H1 (cell line): ENCODE measurements around the gene IKZF5. TPM values are rescaled to one million over a fixed set of nuclear protein-coding genes. Genes with fewer than 3 reads are reported as not detected.

Source experiments
- CTCF ChIA-PET: fragments of 300-600 bp; sonication (Branson Sonifier 250); formaldehyde crosslinking; loops from one replicate; lab custom pipeline; 2021; ENCODE audit not compliant: partially characterized antibody; lab: Charles Lee
- POLR2A ChIA-PET: fragments of 300-600 bp; sonication (Branson Sonifier 250); formaldehyde crosslinking; loops from one replicate; lab custom pipeline; 2021; ENCODE audit warnings: inconsistent platforms; ENCODE audit not compliant: partially characterized antibody; lab: Charles Lee
- DNase-seq, 2 experiments: peaks; one replicate each; pipeline versions ENCODE4 v3.0.0 to v3.0.0-alpha.2; 2010 to 2022; ENCODE audit warnings: low spot score in 2 of 2, low read depth in 1 of 2, mixed read lengths in 1 of 2
- FAIRE-seq: peaks from 2 replicates; lab custom pipeline; 2011; peaks lifted over from hg19 to GRCh38; lab: Jason Lieb, UNC
- H2AFZ ChIP-seq: 2 replicates; pipeline ENCODE4 v1.8.1; 2012; ENCODE audit warnings: low read length, inconsistent platforms
- H2AK5ac ChIP-seq: 2 replicates; pipeline ENCODE4 v1.6.1; 2013; ENCODE audit warnings: low read depth, low read length
- H2BK120ac ChIP-seq: replicated peaks from 2 replicates; pipeline ENCODE3; 2013; ENCODE audit warnings: low read depth, low read length, inconsistent platforms
- H2BK12ac ChIP-seq: 2 replicates; pipeline ENCODE4 v1.6.1; 2013; ENCODE audit warnings: low read depth, low read length
- H2BK15ac ChIP-seq: 2 replicates; pipeline ENCODE4 v1.6.1; 2013; ENCODE audit warnings: low read length
- H2BK20ac ChIP-seq: 2 replicates; pipeline ENCODE4 v1.6.1; 2013; ENCODE audit warnings: low read length
- H2BK5ac ChIP-seq: 2 replicates; pipeline ENCODE4 v1.6.1; 2013; ENCODE audit warnings: low read depth, low read length
- H3K14ac ChIP-seq: 2 replicates; pipeline ENCODE4 v1.6.1; 2013; ENCODE audit warnings: inconsistent platforms; ENCODE audit not compliant: insufficient read length
- H3K18ac ChIP-seq: 2 replicates; pipeline ENCODE4 v1.6.1; 2013; ENCODE audit warnings: low read length; ENCODE audit errors: extremely low read depth
- H3K23ac ChIP-seq: 2 replicates; pipeline ENCODE4 v1.6.1; 2013; ENCODE audit warnings: inconsistent platforms; ENCODE audit not compliant: insufficient read length
- H3K23me2 ChIP-seq: 2 replicates; pipeline ENCODE4 v1.6.1; 2013; ENCODE audit warnings: low read depth, low read length
- H3K27ac ChIP-seq: 2 replicates; pipeline ENCODE4 v1.6.1; 2011; ENCODE audit warnings: low read depth, low read length, inconsistent platforms
- H3K27me3 ChIP-seq, 4 experiments: replicated peaks in 1 of 4; 1 replicate in 1 of 4; 2 replicates in 3 of 4; pipeline versions ENCODE4 v1.6.1 to v1.8.1; 2011 to 2013; ENCODE audit warnings: low read length in 3 of 4, mild to moderate bottlenecking in 3 of 4, inconsistent platforms in 2 of 4, mixed read lengths in 2 of 4, moderate library complexity in 1 of 4; ENCODE audit not compliant: control insufficient read depth in 3 of 4, insufficient read depth in 3 of 4; ENCODE audit errors: extremely low read depth in 1 of 4
- H3K36me3 ChIP-seq, 4 experiments: 2 replicates each; pipeline versions ENCODE4 v1.6.1 to v1.8.1; 2011 to 2013; ENCODE audit warnings: mild to moderate bottlenecking in 4 of 4, low read length in 3 of 4, moderate library complexity in 2 of 4, control low read depth in 1 of 4, inconsistent platforms in 1 of 4; ENCODE audit not compliant: insufficient read depth in 4 of 4, control insufficient read depth in 2 of 4
- H3K4ac ChIP-seq: replicated peaks from 2 replicates; pipeline ENCODE3; 2013; ENCODE audit warnings: low read length, low read depth, mixed read lengths, inconsistent platforms; ENCODE audit not compliant: insufficient read length
- H3K4me1 ChIP-seq, 4 experiments: replicated peaks in 1 of 4; 1 replicate in 1 of 4; 2 replicates in 3 of 4; pipeline versions ENCODE4 v1.6.1 to v1.8.1; 2011 to 2013; ENCODE audit warnings: low read length in 3 of 4, inconsistent platforms in 2 of 4, mixed read lengths in 1 of 4; ENCODE audit not compliant: insufficient read depth in 4 of 4, control insufficient read depth in 3 of 4
- H3K4me2 ChIP-seq, 2 experiments: 2 replicates each; pipeline versions ENCODE4 v1.6.1 to v1.8.1; 2011 to 2013; ENCODE audit warnings: low read depth in 2 of 2, low read length in 2 of 2, control low read depth in 1 of 2, inconsistent platforms in 1 of 2, mild to moderate bottlenecking in 1 of 2; ENCODE audit not compliant: insufficient read depth in 1 of 2
- H3K4me3 ChIP-seq, 4 experiments: fragments of 200-600, 300-600 bp in 1 of 4; sonication (generic), shearing (Covaris generic), sonication (Bioruptor Twin) in 1 of 4; 2 replicates each; pipeline versions ENCODE4 v1.5.1 to v1.8.1; 2011 to 2016; ENCODE audit warnings: low read length in 4 of 4, low read depth in 3 of 4, control low read depth in 2 of 4, inconsistent platforms in 2 of 4, mild to moderate bottlenecking in 2 of 4, mixed read lengths in 1 of 4, moderate library complexity in 1 of 4; ENCODE audit not compliant: insufficient read depth in 2 of 4; ENCODE audit errors: extremely low read depth in 1 of 4
- H3K56ac ChIP-seq: replicated peaks from 2 replicates; pipeline ENCODE3; 2013; ENCODE audit warnings: low read depth, mild to moderate bottlenecking, mixed read lengths, low read length, inconsistent platforms; ENCODE audit not compliant: insufficient read length
- H3K79me1 ChIP-seq: 2 replicates; pipeline ENCODE4 v1.6.1; 2013; ENCODE audit warnings: low read depth, low read length, control low read depth
- H3K79me2 ChIP-seq, 2 experiments: 2 replicates each; pipeline versions ENCODE4 v1.6.1 to v1.8.1; 2012 to 2013; ENCODE audit warnings: low read length in 2 of 2, mild to moderate bottlenecking in 2 of 2, inconsistent platforms in 1 of 2; ENCODE audit not compliant: insufficient read depth in 2 of 2, control insufficient read depth in 1 of 2
- H3K9ac ChIP-seq, 4 experiments: replicated peaks in 1 of 4; 1 replicate in 1 of 4; 2 replicates in 3 of 4; pipeline versions ENCODE4 v1.6.1 to v1.8.1; 2011 to 2013; ENCODE audit warnings: low read depth in 3 of 4, low read length in 3 of 4, control low read depth in 2 of 4, mild to moderate bottlenecking in 2 of 4, moderate library complexity in 2 of 4, inconsistent platforms in 1 of 4; ENCODE audit errors: extremely low read depth in 1 of 4
- H3K9me3 ChIP-seq, 2 experiments: 2 replicates each; pipeline versions ENCODE4 v1.6.1 to v1.8.1; 2012 to 2013; ENCODE audit warnings: mild to moderate bottlenecking in 2 of 2, moderate library complexity in 2 of 2, control low read depth in 1 of 2, inconsistent platforms in 1 of 2, low read depth in 1 of 2, low read length in 1 of 2, mixed read lengths in 1 of 2; ENCODE audit not compliant: insufficient read depth in 2 of 2
- H4K20me1 ChIP-seq, 2 experiments: replicated peaks in 1 of 2; 2 replicates each; pipeline versions ENCODE3 to v1.8.1; 2011 to 2013; ENCODE audit warnings: inconsistent platforms in 2 of 2, low read length in 2 of 2, mild to moderate bottlenecking in 1 of 2; ENCODE audit not compliant: insufficient read depth in 2 of 2, control insufficient read depth in 1 of 2
- H4K5ac ChIP-seq: 2 replicates; pipeline ENCODE4 v1.6.1; 2013; ENCODE audit warnings: low read length, low read depth, mixed read lengths, inconsistent platforms; ENCODE audit not compliant: insufficient read length
- H4K8ac ChIP-seq: 2 replicates; pipeline ENCODE4 v1.8.0; 2013; ENCODE audit warnings: mild to moderate bottlenecking, moderate library complexity, low read length, inconsistent platforms; ENCODE audit not compliant: insufficient read depth; ENCODE audit errors: extremely low read depth
- H4K91ac ChIP-seq: replicated peaks from 2 replicates; pipeline ENCODE3; 2013; ENCODE audit warnings: low read length, mixed read lengths, inconsistent platforms; ENCODE audit not compliant: insufficient read length
- CBX5 ChIP-seq: fragments of 300-800, 300-1000 bp; sonication (generic); IDR thresholded peaks from 2 replicates; pipeline ENCODE4 v1.7.1; 2016; ENCODE audit warnings: antibody characterized with exemption, low read length, low read depth
- CREB1 ChIP-seq: IDR thresholded peaks from 2 replicates; pipeline ENCODE4 v1.6.1; 2012; ENCODE audit warnings: inconsistent platforms
- EGR1 ChIP-seq: IDR thresholded peaks from 2 replicates; pipeline ENCODE4 v1.6.1; 2011; ENCODE audit warnings: low read depth, low read length, borderline replicate concordance
- EP300 ChIP-seq, 2 experiments: IDR thresholded peaks; 1 replicate in 1 of 2; 2 replicates in 1 of 2; pipeline ENCODE4 v1.6.1; 2011 to 2012; ENCODE audit warnings: low read depth in 2 of 2, low read length in 2 of 2, mild to moderate bottlenecking in 2 of 2, borderline replicate concordance in 1 of 2, inconsistent platforms in 1 of 2, moderate library complexity in 1 of 2
- FOSL1 ChIP-seq: IDR thresholded peaks from 2 replicates; pipeline ENCODE4 v1.6.1; 2011; ENCODE audit warnings: mild to moderate bottlenecking, low read depth, low read length, moderate library complexity; ENCODE audit not compliant: insufficient read depth
- GTF2F1 ChIP-seq: IDR thresholded peaks from 2 replicates; pipeline ENCODE4 v1.6.1; 2012; ENCODE audit warnings: low read depth, low read length, improper control_type of control experiment, borderline replicate concordance
- HDAC6 ChIP-seq: IDR thresholded peaks from one replicate; pipeline ENCODE4 v1.7.1; 2012; ENCODE audit warnings: low read depth, mild to moderate bottlenecking, inconsistent platforms, low read length, moderate library complexity
- POLR2AphosphoS5 ChIP-seq: IDR thresholded peaks from 2 replicates; pipeline ENCODE4 v1.6.1; 2011; ENCODE audit warnings: low read depth, low read length
- RBBP5 ChIP-seq: IDR thresholded peaks from 2 replicates; pipeline ENCODE4 v1.7.1; 2012; ENCODE audit warnings: low read depth, mild to moderate bottlenecking, inconsistent platforms, low read length, moderate library complexity, borderline replicate concordance
- RXRA ChIP-seq: IDR thresholded peaks from 2 replicates; pipeline ENCODE4 v1.6.1; 2011; ENCODE audit warnings: low read depth, mild to moderate bottlenecking, low read length, moderate library complexity; ENCODE audit not compliant: insufficient read depth
- SIN3A ChIP-seq, 2 experiments: IDR thresholded peaks in 1 of 2; conservative IDR thresholded peaks in 1 of 2; 2 replicates each; pipeline ENCODE4 v1.6.1; 2011 to 2012; ENCODE audit warnings: low read length in 2 of 2, improper control_type of control experiment in 1 of 2, low read depth in 1 of 2, mild to moderate bottlenecking in 1 of 2
- SIRT6 ChIP-seq: IDR thresholded peaks from one replicate; pipeline ENCODE4 v1.7.1; 2012; ENCODE audit warnings: low read length, inconsistent platforms
- TAF1 ChIP-seq: IDR thresholded peaks from 2 replicates; pipeline ENCODE4 v1.6.1; 2011; ENCODE audit warnings: mild to moderate bottlenecking, low read depth, low read length
- TAF7 ChIP-seq: optimal IDR thresholded peaks from 2 replicates; pipeline ENCODE3; 2011; ENCODE audit warnings: low read depth, mild to moderate bottlenecking, inconsistent platforms, low read length, moderate library complexity, borderline replicate concordance
- WGBS, 2 experiments: shearing (Covaris generic) in 1 of 2; methylation state at CpG; one replicate each; pipeline versions ENCODE4 v1.1.6 to v1.1.7; 2013 to 2015; ENCODE audit warnings: low lambda C conversion rate in 2 of 2, mixed read lengths in 2 of 2, inconsistent platforms in 1 of 2, low coverage in 1 of 2, missing lambda C conversion rate in 1 of 2; ENCODE audit not compliant: insufficient replicate concordance in 2 of 2, insufficient coverage in 1 of 2, insufficient read length in 1 of 2; ENCODE audit errors: extremely low coverage in 1 of 2, missing lambda C conversion rate in 1 of 2; 5-methylcytosine and 5-hydroxymethylcytosine counted together
- polyA plus RNA-seq, 7 experiments: library from polyadenylated mRNA; depleted of rRNA in 3 of 7; stranded (reverse) in 5 of 7; unstranded in 2 of 7; fragments of >200 nt in 5 of 7; fragments of 200-250 nt in 2 of 7; gene quantifications; 1 replicate in 5 of 7; 2 replicates in 1 of 7; 4 replicates in 1 of 7; pipeline versions ENCODE4 v1.2.1 to v1.2.3, GENCODE V29; 2011 to 2013; ENCODE audit warnings: missing spikeins in 2 of 7, mixed read lengths in 2 of 7
- total RNA-seq: library from RNA; stranded (reverse); fragmentation: NEBNext Ultra II Directional; extraction: Animal tissue kit (Norgen Biotek cat#: 25700); gene quantifications from 2 replicates; pipeline ENCODE4 v1.2.1, GENCODE V29; 2021

The IKZF5 gene
- total and polyA plus RNA-seq, 2 of the 8 experiments (the other 6 are each of a cell fraction or from before 2014, with no cell fraction given) = 5.2 to 15.3 TPM

GRCh38 chr10:122993797-122994336 is 14.7 kb downstream of the IKZF5 start:
- Histone ChIP-seq H2BK12ac (no peak overlapping the region), H3K27me3 (no peaks in the 10 kb centered on the region), H2AK5ac (no peak overlapping the region), H3K23me2 (no peaks in the 10 kb centered on the region), H3K4me1 (no peaks in the 10 kb centered on the region), H2BK15ac (no peak overlapping the region), H3K14ac (no peak overlapping the region), H4K20me1 (no peaks in the 10 kb centered on the region), H3K27ac (no peak overlapping the region), H4K8ac (peak overlapping the region; percentile 35), H2BK20ac (no peak overlapping the region), H3K4ac (no peak overlapping the region), H3K23ac (no peak overlapping the region), H4K5ac (no peak overlapping the region), H3K79me2 (peaks cover 0 to under 1% of the 10 kb centered on the region in 2 experiments; a peak in 1 of 4 replicates), H3K79me1 (no peaks in the 10 kb centered on the region; the same call in 1 of the 2 replicates), H3K56ac (no peak overlapping the region), H3K9me3 (no peaks in the 10 kb centered on the region), H3K18ac (no peak overlapping the region), H2BK5ac (no peak overlapping the region), H3K36me3 (peaks cover 2 to 23% (median 9%) of the 10 kb centered on the region in 4 experiments; a peak in 6 of 8 replicates), H3K4me3 (no peak overlapping the region), H2AFZ (no peak overlapping the region), H3K4me2 (no peak overlapping the region), H3K9ac (no peak overlapping the region), H2BK120ac (no peak overlapping the region), H4K91ac (no peak overlapping the region)
- WGBS, 2 experiments = 90% methylated on average over 6 of the region's 6 CpGs; no CpG with 5 or more reads in 1 of the 2 experiments
- FAIRE-seq = no peak
- ChIA-PET POLR2A (interaction anchor here (3.5 kb wide), 1 partner anchor 13 kb away, joined by 12 read pairs; the partner anchor contains the start of gene PSTK), CTCF (no interaction called here)
- no peak for DNase-seq
- TF ChIP-seq GTF2F1 (no peak), TAF7 (no peak), CBX5 (no peak), POLR2AphosphoS5 (no peak), EP300 (IDR thresholded peaks at IDR 0.05; ENCODE audit: borderline replicate concordance in 1 of 2, low read depth in 2 of 2, low read length in 2 of 2) (no peak), FOSL1 (no peak), EGR1 (no peak), CREB1 (no peak), SIN3A (conservative IDR thresholded peaks at IDR 0.05 in 1 of 2, IDR thresholded peaks at IDR 0.05 in 1 of 2; ENCODE audit: low read depth in 1 of 2, low read length in 2 of 2) (no peak), RXRA (no peak), TAF1 (no peak), HDAC6 (no peak), RBBP5 (no peak), SIRT6 (no peak)
